Stimulated activated CD4-positive, alpha-beta T cell treated with anti-CD3 and anti-CD28 coated beads, Interleukin-4, amount 100 ng/mL, for 4 hours (primary cell): ENCODE measurements around the gene IL36G.

Experiments
- DNase-seq, 2 experiments: peaks; one replicate each; pipeline ENCODE4 v3.0.0-alpha.2; 2020

The IL36G gene

GRCh38 chr2:113024764-113025163, 47.0 kb downstream of the IL36G start:
- DNase-seq = no peak

GRCh38 chr2:113025737-113026136, 47.9 kb downstream of the IL36G start:
- DNase-seq = no peak

- no peak for DNase-seq
Observed at GRCh38 chr2:113027691-113028090, 49.9 kb downstream of the IL36G start.

- DNase-seq = no peak
Observed at GRCh38 chr2:113028112-113028511, 50.3 kb downstream of the IL36G start.

GRCh38 chr2:113032737-113033136, 54.9 kb downstream of the IL36G start:
- DNase-seq = no peak

- DNase-seq = no peak
Observed at GRCh38 chr2:113034016-113034415, 56.2 kb downstream of the IL36G start.
